ENCODE measurements around the gene PPM1G. TPM values are rescaled to one million over a fixed set of nuclear protein-coding genes. Genes with fewer than 3 reads are reported as not detected.
A peak's percentile ranks its signal among the peaks of the same experiment; 100 is the strongest.

The PPM1G gene
- total RNA-seq, 2 donors from 2014 or later: 36.3 to 49.4 TPM

- H3K4me3 ChIP-seq: no peak overlapping the region
- no peaks in the 10 kb centered on the region for H3K27me3 ChIP-seq
- no peak overlapping the region for H3K27ac ChIP-seq
- no peaks in the 10 kb centered on the region for H3K4me1 ChIP-seq
- ATAC-seq (no peak), DNase-seq (no peak)
- intact Hi-C loops (cut with DNase I): no loop called here
- WGBS, 2 donors: 94 to 97% methylated on average over 33 of the region's 33 CpGs
- H3K36me3 ChIP-seq (replicated peaks in 1 of 2; ENCODE audit: insufficient read depth in 1 of 2, low read depth in 2 of 2): peaks cover 0 to 2% of the 10 kb centered on the region in 2 donors
- no peaks in the 10 kb centered on the region for H3K9me3 ChIP-seq
- TF ChIP-seq CTCF (IDR thresholded peaks at IDR 0.05) (no peak), POLR2A (IDR thresholded peaks at IDR 0.05) (no peak)
These were observed 16.2 kb downstream of the PPM1G start for GRCh38 chr2:27393225-27393624.

GRCh38 chr2:27390822-27391679, 18.3 kb downstream of the PPM1G start:
- Histone ChIP-seq H3K36me3 (replicated peaks in 1 of 2; ENCODE audit: insufficient read depth in 1 of 2, low read depth in 2 of 2) (peaks cover 0 to 2% of the 10 kb centered on the region in 2 donors), H3K27ac (no peak overlapping the region), H3K4me1 (no peaks in the 10 kb centered on the region), H3K4me3 (no peak overlapping the region), H3K9me3 (no peaks in the 10 kb centered on the region), H3K27me3 (no peaks in the 10 kb centered on the region)
- WGBS, 2 donors: 91 to 92% methylated on average over 9 of the region's 9 CpGs
- intact Hi-C loops (cut with DNase I): no loop called here
- no peak for TF ChIP-seq CTCF (IDR thresholded peaks at IDR 0.05)
- ATAC-seq (no peak), DNase-seq (no peak)

- Histone ChIP-seq H3K36me3 (replicated peaks in 1 of 2; ENCODE audit: insufficient read depth in 1 of 2, low read depth in 2 of 2) (peaks cover 0 to 18% of the 10 kb centered on the region in 2 donors), H3K4me3 (no peak overlapping the region), H3K4me1 (peaks cover 29% of the 10 kb centered on the region), H3K27ac (peak overlapping the region; percentile 73 to 93 (median 90)), H3K27me3 (no peaks in the 10 kb centered on the region), H3K9me3 (no peaks in the 10 kb centered on the region)
- no peak for DNase-seq
- intact Hi-C loops (cut with DNase I): no loop called here
- TF ChIP-seq POLR2A (IDR thresholded peaks at IDR 0.05) (no peak), CTCF (IDR thresholded peaks at IDR 0.05) (no peak)
- ATAC-seq: no peak
- WGBS, 2 donors: 83 to 88% methylated on average over 8 to 10 of the region's 10 CpGs
These were observed 27.7 kb downstream of the PPM1G start for GRCh38 chr2:27381577-27382181.

GRCh38 chr2:27380626-27381545, 28.5 kb downstream of the PPM1G start, which contains the start of gene ZNF513:
Gene ZNF513 (minus strand): TSS chr2:27380734. CDS start chr2:27380526, 208 bp downstream.
- TF ChIP-seq CTCF (IDR thresholded peaks at IDR 0.05) (peak in 1 of 7 experiments; percentile 5), POLR2A (IDR thresholded peaks at IDR 0.05) (peak; percentile 51 to 88 (median 83))
- Histone ChIP-seq H3K27me3 (no peaks in the 10 kb centered on the region), H3K36me3 (replicated peaks in 1 of 2; ENCODE audit: insufficient read depth in 1 of 2, low read depth in 2 of 2) (peaks cover 4 to 26% of the 10 kb centered on the region in 2 donors), H3K4me1 (peaks cover 29% of the 10 kb centered on the region), H3K9me3 (no peaks in the 10 kb centered on the region), H3K27ac (peak within 1 kb of the TSS; percentile 73 to 93 (median 90)), H3K4me3 (peak within 1 kb of the TSS; percentile 16 to 66)
- peak; percentile 97 for DNase-seq
- ATAC-seq: peak; percentile 97
- intact Hi-C loops (cut with DNase I): no loop called here
- WGBS, 2 donors: 13 to 26% methylated on average over 27 to 65 of the region's 67 CpGs
